ENCODE data around the gene NFX1. TPM values are rescaled to one million over a fixed set of nuclear protein-coding genes. Genes with fewer than 3 reads are reported as not detected.

NFX1 gene
- total RNA-seq, 1 donor from 2014 or later = 33.2 TPM

DNA sequence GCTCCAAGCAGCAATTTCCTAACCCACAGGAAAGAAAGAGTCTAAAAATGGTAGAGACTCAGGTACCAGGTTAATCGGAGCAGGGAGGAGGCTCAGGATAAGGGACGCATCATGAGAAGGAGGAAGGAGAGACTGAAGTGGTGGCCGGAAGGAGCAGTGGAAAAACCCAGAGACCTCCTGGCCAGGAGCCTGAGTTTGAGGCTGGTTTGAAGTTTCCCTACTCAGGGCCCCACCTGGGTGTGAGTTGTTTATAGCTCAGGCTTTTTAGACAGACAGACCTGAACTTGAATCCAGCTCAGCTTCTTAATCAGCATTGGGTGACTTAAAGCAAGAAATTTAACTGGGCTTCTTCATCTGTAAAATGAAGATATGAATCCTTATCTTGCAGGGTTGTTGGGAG lies 124.0 kb downstream of the NFX1 start:
- no peak for DNase-seq (ENCODE audit: low read depth, low spot score)
- TF ChIP-seq, protein P1, sequence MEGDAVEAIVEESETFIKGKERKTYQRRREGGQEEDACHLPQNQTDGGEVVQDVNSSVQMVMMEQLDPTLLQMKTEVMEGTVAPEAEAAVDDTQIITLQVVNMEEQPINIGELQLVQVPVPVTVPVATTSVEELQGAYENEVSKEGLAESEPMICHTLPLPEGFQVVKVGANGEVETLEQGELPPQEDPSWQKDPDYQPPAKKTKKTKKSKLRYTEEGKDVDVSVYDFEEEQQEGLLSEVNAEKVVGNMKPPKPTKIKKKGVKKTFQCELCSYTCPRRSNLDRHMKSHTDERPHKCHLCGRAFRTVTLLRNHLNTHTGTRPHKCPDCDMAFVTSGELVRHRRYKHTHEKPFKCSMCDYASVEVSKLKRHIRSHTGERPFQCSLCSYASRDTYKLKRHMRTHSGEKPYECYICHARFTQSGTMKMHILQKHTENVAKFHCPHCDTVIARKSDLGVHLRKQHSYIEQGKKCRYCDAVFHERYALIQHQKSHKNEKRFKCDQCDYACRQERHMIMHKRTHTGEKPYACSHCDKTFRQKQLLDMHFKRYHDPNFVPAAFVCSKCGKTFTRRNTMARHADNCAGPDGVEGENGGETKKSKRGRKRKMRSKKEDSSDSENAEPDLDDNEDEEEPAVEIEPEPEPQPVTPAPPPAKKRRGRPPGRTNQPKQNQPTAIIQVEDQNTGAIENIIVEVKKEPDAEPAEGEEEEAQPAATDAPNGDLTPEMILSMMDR (conservative IDR thresholded peaks at IDR 0.05) = no peak
- Mint-ChIP-seq H3K27ac (ENCODE audit: unreplicated experiment) (no peak overlapping the region), H3K4me3 (no peak overlapping the region), H3K36me3 (ENCODE audit: low read depth) (no peaks in the 10 kb centered on the region), H3K27me3 (ENCODE audit: low read depth) (peaks cover 2% of the 10 kb centered on the region), H3K4me1 (no peaks in the 10 kb centered on the region), H3K9me3 (no peaks in the 10 kb centered on the region)

DNA sequence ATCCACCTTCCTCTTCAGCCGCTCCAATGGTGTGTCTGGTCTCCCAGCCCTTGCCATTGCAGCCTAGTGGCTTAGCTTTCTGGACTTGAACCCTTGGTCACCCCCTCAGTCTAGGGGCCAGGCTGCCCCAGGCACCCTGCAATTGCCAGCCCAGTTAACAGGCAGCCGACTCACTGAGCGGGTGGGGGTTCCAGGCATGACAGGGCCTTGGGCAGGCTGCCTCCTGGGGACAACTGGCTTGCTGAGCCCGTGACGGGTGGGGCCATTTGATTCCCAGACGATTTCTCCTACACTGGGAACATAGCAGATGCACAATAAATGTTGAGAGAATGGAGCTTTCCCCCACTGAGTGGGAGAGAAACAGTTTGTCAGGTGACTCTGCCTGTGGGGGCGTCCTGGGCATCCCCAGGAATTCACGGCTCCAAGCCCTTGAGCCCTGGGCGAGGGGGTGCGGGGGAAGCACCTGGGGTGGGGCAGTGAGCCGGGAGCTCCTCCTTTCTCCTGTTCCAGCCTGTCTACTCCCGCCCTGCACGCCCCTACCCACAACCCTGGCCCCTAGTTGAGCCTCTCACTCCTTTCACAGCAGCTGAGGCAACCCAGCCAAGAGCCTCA lies 124.7 kb downstream of the NFX1 start:
- H3K36me3 Mint-ChIP-seq (ENCODE audit: low read depth) = no peaks in the 10 kb centered on the region
- TF ChIP-seq, protein P1 (conservative IDR thresholded peaks at IDR 0.05) = no peak
- no peaks in the 10 kb centered on the region for H3K9me3 Mint-ChIP-seq
- H3K27ac Mint-ChIP-seq (ENCODE audit: unreplicated experiment) = no peak overlapping the region
- no peaks in the 10 kb centered on the region for H3K4me1 Mint-ChIP-seq
- H3K27me3 Mint-ChIP-seq (ENCODE audit: low read depth) = peaks cover 2% of the 10 kb centered on the region
- no peak for DNase-seq (ENCODE audit: low read depth, low spot score)
- no peak overlapping the region for H3K4me3 Mint-ChIP-seq

DNA sequence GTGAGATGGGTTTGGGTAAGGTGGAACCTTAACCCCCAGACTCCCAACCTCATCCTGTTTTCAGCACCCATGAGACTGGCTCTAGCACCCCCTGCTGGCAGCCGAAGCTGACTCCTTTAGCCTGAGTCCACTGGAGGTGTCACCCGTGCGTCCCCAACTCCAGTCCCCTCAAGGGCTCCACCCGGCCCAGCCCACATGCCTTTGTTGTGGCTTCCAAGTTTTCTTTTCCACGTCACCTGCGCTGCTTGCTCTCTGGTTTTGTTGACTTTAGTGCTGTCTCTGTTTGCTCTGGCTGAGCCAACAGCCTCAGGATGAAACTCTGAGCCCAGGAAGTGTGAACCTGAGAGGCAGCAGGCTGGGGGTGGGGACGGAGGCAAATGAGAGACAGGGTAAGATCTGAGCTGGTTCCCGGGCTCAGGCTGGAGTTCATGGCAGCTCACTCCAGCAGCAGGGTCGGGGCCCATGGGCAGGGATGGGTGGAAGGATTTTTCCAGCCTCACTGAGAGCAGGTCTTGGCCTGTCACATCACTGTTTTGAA lies 125.3 kb downstream of the NFX1 start:
- DNase-seq (ENCODE audit: low read depth, low spot score) = peak; percentile 69
- Mint-ChIP-seq H3K9me3 (no peaks in the 10 kb centered on the region), H3K27me3 (ENCODE audit: low read depth) (peaks cover 2% of the 10 kb centered on the region), H3K4me1 (no peaks in the 10 kb centered on the region), H3K36me3 (ENCODE audit: low read depth) (no peaks in the 10 kb centered on the region), H3K4me3 (no peak overlapping the region), H3K27ac (ENCODE audit: unreplicated experiment) (no peak overlapping the region)
- TF ChIP-seq, protein P1 (conservative IDR thresholded peaks at IDR 0.05) = peak; percentile 71

DNA sequence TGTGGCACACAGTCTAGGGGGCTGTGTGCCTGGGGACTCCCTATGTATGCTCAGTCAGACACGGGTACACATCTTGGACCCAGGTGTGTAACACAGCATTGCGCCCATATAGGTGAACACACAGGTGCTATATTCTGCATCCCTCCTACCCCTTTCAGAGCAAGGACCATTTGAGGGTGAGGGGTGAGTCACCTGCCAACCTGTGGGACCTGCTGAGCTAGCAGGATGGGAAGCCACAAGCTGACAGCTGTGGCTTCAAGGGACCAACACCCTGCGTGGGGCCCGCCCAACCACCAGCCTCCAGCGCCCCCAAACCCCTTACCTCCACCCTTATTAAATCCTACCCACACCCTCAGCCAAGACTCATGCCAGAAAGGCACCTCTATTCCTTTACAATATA lies 126.7 kb downstream of the NFX1 start:
- TF ChIP-seq, protein P1 (conservative IDR thresholded peaks at IDR 0.05) = no peak
- no peaks in the 10 kb centered on the region for H3K9me3 Mint-ChIP-seq
- DNase-seq (ENCODE audit: low read depth, low spot score) = no peak
- peak overlapping the region; percentile 78 for H3K27ac Mint-ChIP-seq (ENCODE audit: unreplicated experiment)
- no peak overlapping the region for H3K4me3 Mint-ChIP-seq
- peaks cover 2% of the 10 kb centered on the region for H3K27me3 Mint-ChIP-seq (ENCODE audit: low read depth)
- H3K36me3 Mint-ChIP-seq (ENCODE audit: low read depth) = no peaks in the 10 kb centered on the region
- no peaks in the 10 kb centered on the region for H3K4me1 Mint-ChIP-seq

DNA sequence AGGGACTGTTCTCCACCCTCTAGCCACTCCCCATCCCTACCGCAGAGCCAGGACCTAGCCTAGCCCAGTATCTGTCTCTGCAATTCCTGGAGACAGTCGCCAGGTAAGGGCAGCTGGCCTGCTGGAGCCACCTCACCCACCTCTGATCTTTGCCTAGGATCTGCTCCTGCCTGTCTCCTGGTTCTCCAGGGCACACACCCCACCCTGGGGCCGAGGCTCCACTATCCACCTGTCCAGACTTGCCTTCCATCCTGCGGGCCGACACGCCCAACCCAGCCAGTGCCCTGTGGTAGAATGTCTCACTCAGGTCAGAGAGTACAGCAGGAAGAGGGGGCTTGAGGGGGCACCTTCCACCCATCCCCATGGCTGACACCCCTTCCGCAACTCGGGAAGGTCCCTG lies 127.8 kb downstream of the NFX1 start:
- Mint-ChIP-seq H3K27ac (ENCODE audit: unreplicated experiment) (peak overlapping the region; percentile 43), H3K4me3 (no peak overlapping the region), H3K4me1 (no peaks in the 10 kb centered on the region), H3K9me3 (no peaks in the 10 kb centered on the region), H3K36me3 (ENCODE audit: low read depth) (no peaks in the 10 kb centered on the region), H3K27me3 (ENCODE audit: low read depth) (peaks cover 2% of the 10 kb centered on the region)
- DNase-seq (ENCODE audit: low read depth, low spot score) = no peak
- TF ChIP-seq, protein P1 (conservative IDR thresholded peaks at IDR 0.05) = no peak
